NCI-H2196 (cell line): ENCODE data around the gene AP1S1.
"Not testable (repeated sequence)": the region's sequence is repeated elsewhere in the genome, so short reads cannot be mapped to it uniquely, and the experiment has no call there.

ENCODE experiments used
- DNase-seq: peaks from one replicate; lab custom pipeline; 2025; ENCODE audit not compliant: unreplicated experiment; lab: John Stamatoyannopoulos, UW

The AP1S1 gene

DNA sequence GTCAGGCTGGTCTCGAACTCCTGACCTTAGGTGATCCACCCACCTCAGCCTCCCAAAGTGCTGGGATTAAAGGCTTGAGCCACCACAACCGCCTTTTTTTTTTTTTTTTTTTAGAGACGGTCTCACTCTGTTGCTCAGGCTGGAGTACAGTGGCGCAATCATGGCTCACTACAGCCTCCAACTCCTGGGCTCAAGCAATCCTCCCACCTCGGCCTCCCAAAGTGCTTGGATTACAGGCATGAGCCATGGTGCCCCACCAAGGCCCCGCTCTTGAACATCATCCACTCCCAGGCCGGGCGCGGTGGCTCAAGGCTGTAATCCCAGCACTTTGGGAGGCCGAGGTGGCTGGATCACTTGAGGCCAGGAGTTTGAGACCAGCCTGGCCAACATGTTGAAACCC, 45.2 kb downstream of the AP1S1 start:
- not testable (repeated sequence) for DNase-seq

DNA sequence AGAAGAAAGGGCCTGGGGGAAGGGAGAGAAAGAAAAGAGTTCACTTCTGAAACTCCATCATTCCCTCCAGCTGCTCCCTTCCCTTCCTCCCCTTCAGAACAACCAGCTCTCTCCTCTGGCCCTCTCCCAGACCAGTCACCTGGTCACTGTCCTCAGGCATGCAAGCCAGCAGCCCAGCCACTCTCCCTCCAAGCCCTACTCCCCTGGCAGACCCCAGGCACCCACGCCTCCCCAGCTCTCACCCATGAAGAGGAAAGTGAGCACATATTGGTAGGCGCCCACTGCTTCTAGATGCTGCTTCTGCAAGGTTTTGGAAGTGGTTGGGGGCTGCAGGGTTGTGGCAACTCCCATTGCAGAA, 46.2 kb downstream of the AP1S1 start:
- no peak for DNase-seq

DNA sequence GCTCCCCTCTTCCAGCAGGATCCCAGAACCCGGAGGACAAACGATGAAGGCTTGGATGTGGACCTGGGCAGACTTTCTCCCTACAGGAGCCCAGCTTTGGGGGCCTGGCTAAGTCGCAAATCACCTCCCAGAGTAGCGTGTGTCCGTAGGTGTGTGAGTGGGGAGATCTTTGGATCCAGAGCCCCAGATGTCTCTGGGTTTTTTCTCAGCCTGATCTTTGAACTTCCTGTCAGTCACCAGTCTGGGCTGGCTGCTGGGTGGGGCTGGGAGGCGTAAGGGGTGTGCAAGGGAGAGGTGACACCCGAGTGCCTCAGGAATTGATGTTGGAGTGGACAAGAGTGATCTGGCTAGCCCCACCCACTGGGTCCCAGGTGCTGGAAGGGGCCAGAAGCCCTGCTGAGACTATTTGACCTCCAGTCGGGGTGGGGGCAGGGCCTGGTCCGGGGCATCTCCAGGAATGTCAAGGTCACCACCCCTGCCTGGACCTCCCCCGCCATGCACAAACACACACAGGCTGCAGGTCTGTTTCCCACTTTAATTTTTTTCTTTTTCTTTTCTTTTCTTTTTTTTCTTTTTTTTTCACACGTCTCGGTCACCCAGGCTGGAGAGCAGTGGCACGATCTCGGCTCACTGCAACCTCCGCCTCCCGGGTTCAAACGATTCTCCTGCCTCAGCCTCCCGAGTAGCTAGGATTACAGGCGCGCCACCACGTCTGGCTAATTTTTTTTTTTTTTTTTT, 46.8 kb downstream of the AP1S1 start, which contains the start of gene MOGAT3:
MOGAT3 (minus strand) TSS at position 175 of the 738 bp plus-strand sequence. CDS start 182 bp downstream, outside the sequence.
- no peak for DNase-seq

DNA sequence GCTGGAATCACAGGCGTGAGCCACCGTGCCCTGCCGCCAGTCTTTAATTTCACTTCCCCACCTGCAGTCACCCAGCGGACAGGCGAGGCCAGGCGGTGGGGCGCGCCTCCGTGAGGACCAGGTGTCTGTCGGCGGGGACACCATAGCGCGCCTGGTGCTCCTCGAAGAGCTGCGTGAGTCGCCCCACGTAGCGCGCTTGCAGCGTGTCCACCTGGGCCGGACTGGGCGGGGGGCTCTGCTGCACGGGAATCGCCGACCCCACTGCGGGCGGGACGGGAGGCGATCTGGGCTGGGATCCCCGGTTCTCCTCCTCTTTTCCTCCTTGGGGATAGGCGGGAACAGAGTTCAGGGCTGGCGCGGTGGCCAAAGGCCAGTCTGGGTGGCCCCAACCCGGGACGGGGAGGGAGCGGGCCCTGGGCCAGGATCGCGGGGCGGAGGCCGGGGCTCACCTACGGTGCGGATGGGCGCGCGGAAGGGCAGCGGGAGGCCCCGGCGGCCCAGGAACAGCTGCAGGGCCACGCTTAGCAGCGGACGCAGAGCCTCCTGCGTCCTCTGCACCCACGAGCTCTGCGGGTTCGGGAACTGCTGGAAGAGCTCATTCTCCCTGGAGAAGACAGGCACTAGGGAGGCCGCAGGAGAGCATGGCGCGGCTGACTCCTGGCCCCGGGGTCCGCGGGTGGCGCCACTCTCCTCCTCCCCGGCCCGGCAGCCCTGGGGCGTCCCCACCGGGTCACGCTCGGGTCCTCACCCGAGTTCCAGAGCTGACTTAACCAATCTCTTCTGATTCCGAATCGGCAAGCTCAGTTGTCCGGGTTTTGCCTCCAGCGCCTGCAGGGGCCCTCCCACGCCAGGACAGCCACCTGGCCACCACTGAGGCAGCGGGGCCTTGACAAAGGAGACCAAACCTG, 47.7 kb downstream of the AP1S1 start:
- no peak for DNase-seq

DNA sequence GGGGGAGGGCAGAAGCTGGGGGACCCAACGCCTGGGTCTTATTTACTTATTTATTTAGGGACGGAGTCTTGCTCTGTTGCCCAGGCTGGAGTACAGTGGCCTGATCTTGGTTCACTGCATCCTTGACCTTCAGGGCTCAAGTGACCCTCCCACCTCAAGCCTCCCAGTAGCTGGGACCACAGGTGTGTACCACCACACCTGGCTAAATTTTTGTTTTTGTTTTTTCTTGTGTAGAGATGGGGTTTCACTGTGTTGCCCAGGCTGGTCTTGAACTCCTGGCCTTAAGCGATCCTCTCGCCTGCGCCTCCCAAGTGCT, 48.3 kb downstream of the AP1S1 start:
- DNase-seq: no peak

DNA sequence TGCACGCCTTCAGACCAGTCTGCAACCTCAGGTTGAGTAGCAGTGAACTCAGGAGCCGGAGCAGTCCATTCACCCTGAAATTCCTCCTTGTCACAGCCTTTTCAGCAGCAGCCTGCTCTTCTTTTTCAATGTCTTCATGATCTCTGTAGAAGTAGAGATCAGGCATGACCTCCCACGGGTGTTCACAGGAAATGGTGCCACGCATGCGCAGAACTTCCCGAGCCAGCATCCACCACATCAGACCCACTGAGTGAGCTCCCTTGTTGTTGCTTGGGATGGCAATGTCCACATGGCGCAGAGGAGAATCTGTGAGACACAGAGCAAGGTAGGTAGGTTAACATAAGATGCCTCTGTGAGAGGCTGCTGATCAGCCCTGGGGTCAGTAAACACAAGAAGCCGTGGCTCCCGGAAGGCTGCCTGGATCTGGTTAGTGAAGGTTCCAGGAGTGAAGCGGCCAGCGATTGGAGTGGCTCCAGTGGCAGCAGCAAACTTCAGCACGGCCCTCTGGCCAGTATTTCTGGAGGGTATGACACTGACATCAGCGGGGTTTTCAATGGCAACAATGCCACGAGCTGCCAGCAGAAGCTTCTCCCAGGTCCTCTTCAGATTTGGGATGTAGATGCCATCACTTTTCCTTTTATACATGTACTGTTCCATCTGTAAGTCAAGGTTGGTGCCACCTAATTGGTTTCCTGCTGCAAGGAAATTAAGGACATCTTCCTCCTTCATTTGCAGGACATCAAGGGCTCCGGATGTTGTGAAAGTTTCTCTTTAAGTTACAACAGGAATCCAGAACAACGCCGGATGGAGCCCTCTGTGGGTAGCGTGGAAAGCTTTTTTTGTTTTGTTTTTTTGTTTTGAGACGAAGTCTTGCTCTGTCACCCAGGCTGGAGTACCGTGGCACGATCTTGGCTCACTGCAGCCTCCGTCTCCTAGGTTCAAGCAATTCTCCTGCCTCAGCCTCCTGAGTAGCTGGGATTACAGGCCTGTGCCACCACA, 49.8 kb downstream of the AP1S1 start:
- not testable (repeated sequence) for DNase-seq

DNA sequence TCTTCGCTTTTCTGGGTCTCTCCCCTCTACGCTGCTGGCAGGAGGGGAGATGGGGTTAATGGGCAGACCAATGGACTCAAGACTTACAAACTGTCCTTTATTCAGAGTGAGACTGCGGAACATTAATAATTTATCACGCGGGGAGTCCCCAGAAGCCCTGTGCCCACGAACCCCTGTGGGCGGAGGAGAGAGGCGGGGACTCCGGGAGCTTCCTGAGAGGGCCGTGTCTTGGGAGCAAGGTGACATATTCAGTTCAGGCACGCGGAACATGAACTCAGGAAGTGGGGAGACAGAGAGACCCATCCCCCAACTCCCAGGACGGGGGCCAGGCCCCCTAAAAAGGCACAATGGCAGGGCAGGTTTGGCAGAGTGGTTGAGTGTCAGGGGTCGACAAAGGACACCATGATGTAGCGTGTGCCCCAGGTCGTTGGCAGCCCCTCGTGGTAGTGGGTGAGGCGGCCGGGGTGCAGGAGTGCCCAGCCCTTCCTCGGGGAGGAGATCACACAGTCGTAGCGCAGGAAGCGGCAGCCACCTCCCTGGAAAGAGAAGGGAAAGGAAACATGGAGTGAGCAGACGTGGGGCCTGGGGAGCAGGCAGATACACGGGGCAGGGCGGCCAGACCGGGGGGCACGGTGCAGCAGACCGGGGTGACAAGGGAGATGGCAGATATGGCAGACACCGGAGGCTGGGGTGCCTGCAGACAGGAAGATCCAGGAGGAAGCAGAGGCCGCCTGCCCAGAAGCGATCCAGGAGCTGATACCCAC, 51.8 kb downstream of the AP1S1 start:
- DNase-seq: no peak

DNA sequence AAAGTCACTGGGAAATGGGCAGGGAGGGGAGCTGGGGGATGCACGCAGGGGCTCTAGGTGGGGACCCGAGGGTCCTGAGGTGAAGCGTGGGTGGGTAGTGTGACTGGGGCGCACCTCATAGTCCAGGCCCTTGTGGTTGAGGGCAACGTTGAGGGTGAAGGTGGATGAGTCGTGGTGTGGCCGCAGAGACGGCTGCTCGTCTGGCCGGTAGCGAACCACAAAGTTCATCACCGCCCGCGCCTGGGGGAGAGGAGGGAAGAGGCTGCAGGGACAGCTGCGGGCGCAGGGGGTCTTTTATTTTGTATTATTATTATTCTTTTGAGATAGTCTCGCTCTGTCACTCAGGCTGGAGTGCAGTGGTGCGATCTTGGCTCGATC, 52.4 kb downstream of the AP1S1 start:
- no peak for DNase-seq

DNA sequence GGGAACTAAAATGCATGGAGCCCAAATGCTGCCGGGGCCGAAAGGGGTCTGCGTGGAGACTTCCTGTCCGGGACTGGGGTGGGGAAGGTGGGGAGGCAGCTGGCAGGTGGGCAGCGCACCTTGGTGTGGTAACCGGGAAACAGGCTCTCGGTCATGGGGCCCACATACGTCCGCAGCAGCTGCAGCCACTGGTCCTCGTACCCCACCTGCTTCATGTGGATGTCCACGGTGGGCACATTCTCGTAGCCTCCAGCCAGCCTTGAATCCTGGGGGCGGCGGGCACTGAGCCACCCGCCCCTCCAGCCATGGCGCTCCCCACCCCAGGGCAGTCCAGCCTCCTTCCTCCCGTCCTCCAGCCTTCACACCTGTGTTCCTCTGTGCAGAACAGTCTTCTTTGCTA, 53.2 kb downstream of the AP1S1 start:
- no peak for DNase-seq

DNA sequence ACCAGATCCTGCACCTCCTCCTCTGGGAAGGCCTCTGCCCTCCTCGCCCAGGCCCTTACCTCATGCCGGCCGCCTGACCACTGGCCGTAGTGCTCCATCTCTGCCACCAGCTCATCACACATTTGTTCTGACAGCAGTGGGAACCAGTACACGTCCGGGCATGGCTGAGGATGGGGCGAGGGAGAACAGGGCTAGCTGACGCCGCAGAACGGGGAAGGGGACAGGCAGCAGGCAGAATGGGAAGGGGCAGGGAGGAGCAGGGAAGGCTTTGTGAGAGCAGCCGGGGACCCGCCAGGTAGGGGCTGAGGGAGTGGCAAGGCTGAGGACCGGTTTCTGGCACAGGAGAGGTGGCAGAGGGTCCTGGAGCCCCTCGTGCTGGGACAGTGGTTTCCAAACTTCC, 54.5 kb downstream of the AP1S1 start:
- DNase-seq: no peak

DNA sequence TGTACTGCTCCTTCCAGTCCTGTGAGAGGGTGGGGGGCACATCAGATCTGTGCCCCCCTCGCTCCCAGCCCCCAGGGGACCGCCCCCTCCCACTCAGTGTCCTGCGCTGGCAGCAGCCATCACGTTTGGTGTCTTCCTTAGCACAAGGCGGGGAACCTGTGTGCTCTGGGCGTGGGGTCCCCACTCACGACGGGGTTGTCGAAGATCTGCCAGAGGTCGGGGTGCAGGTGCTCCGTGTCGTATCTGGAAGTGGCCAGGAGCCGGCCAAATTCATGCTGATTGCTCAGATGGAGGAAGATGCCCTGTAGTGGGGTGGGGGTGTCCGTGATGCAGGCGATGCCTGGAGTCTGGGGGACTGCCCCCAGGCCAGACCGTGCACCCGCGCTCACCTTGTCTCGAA, 55.9 kb downstream of the AP1S1 start:
- DNase-seq: no peak
